DOHH2 (cell line): ENCODE results near the gene GATAD2A.

Experiments
- H3F3A ChIP-seq: fragments of 200-600 bp; sonication (generic), shearing (Covaris generic); 2 replicates; pipeline ENCODE4 v1.6.0; 2016; ENCODE audit warnings: antibody characterized with exemption, mild to moderate bottlenecking; ENCODE audit not compliant: control insufficient read depth, insufficient read depth
- H3K27ac ChIP-seq: fragments of 200-600 bp; sonication (generic); 2 replicates; pipeline ENCODE4 v1.5.1; 2014; ENCODE audit warnings: low read depth, mild to moderate bottlenecking, low read length, moderate library complexity
- H3K27me3 ChIP-seq: fragments of 200-600 bp; sonication (generic); 2 replicates; pipeline ENCODE4 v1.6.1; 2014; ENCODE audit warnings: mild to moderate bottlenecking, low read length, mixed read lengths; ENCODE audit not compliant: control insufficient read depth
- H3K36me3 ChIP-seq: fragments of 200-600 bp; sonication (generic); 2 replicates; pipeline ENCODE4 v1.6.1; 2014; ENCODE audit warnings: mild to moderate bottlenecking, low read length, moderate library complexity, mixed read lengths; ENCODE audit not compliant: control insufficient read depth
- H3K4me1 ChIP-seq: fragments of 200-600 bp; sonication (generic); 2 replicates; pipeline ENCODE4 v1.6.1; 2014; ENCODE audit warnings: mild to moderate bottlenecking, low read length, mixed read lengths; ENCODE audit not compliant: control insufficient read depth
- H3K4me2 ChIP-seq: fragments of 200-600 bp; sonication (generic); 2 replicates; pipeline ENCODE4 v1.6.0; 2014; ENCODE audit warnings: mild to moderate bottlenecking, low read length, moderate library complexity
- H3K4me3 ChIP-seq: fragments of 200-600 bp; sonication (generic); 2 replicates; pipeline ENCODE4 v1.5.1; 2014; ENCODE audit warnings: mild to moderate bottlenecking, low read length, mixed read lengths
- H3K79me2 ChIP-seq: fragments of 200-600 bp; sonication (generic); 2 replicates; pipeline ENCODE4 v1.6.1; 2014; ENCODE audit warnings: mild to moderate bottlenecking, low read length, mixed read lengths; ENCODE audit not compliant: control insufficient read depth
- H3K9me2 ChIP-seq: fragments of 200-600 bp; sonication (generic); replicated peaks from 2 replicates; pipeline ENCODE4 v1.6.1; 2014; ENCODE audit warnings: mild to moderate bottlenecking, low read length, mixed read lengths; ENCODE audit not compliant: control insufficient read depth
- H3K9me3 ChIP-seq: fragments of 200-600 bp; sonication (generic); 2 replicates; pipeline ENCODE4 v1.6.1; 2014; ENCODE audit warnings: antibody characterized with exemption, low read length, mixed read lengths; ENCODE audit not compliant: control insufficient read depth, insufficient read depth
- H4K20me1 ChIP-seq: fragments of 200-600 bp; sonication (generic); 2 replicates; pipeline ENCODE4 v1.6.0; 2014; ENCODE audit warnings: low read depth, mild to moderate bottlenecking, antibody characterized with exemption, low read length, moderate library complexity; ENCODE audit not compliant: control insufficient read depth, insufficient read depth
- CTCF ChIP-seq: fragments of 200-600 bp; sonication (generic); IDR thresholded peaks from one replicate; pipeline ENCODE4 v1.5.1; 2014; ENCODE audit warnings: antibody characterized with exemption, mild to moderate bottlenecking, low read depth, low read length; ENCODE audit not compliant: poor library complexity, severe bottlenecking
- EZH2phosphoT487 ChIP-seq: fragments of 200-600 bp; sonication (generic); IDR thresholded peaks from 2 replicates; pipeline ENCODE4 v1.6.1; 2017; ENCODE audit warnings: borderline replicate concordance, mild to moderate bottlenecking, antibody characterized with exemption, low read length, moderate library complexity, mixed read lengths

GATAD2A gene

GRCh38 chr19:19438366-19439175, 33.1 kb downstream of the GATAD2A start:
- no peak overlapping the region for H3K4me2 ChIP-seq
- TF ChIP-seq EZH2phosphoT487 (no peak), CTCF (no peak)
- peaks cover 98% of the 10 kb centered on the region for H3K79me2 ChIP-seq
- no peaks in the 10 kb centered on the region for H3K27me3 ChIP-seq
- peaks cover 30% of the 10 kb centered on the region for H3K36me3 ChIP-seq
- H3K9me3 ChIP-seq, result no peaks in the 10 kb centered on the region
- H4K20me1 ChIP-seq, result peaks cover 18% of the 10 kb centered on the region; the same call in 1 of the 2 replicates
- 0 out of 2 replicates have a peak, but pooled peaks cover under 1% of the 10 kb centered on the region for H3F3A ChIP-seq
- H3K27ac ChIP-seq, result no peak overlapping the region
- H3K4me1 ChIP-seq, result peaks cover 23% of the 10 kb centered on the region
- no peaks in the 10 kb centered on the region for H3K9me2 ChIP-seq
- H3K4me3 ChIP-seq, result no peak overlapping the region

GRCh38 chr19:19439176-19439482, 33.7 kb downstream of the GATAD2A start:
- Histone ChIP-seq H3K4me1 (peaks cover 26% of the 10 kb centered on the region), H3K36me3 (peaks cover 35% of the 10 kb centered on the region), H4K20me1 (peaks cover 17% of the 10 kb centered on the region; the same call in 1 of the 2 replicates), H3K9me3 (no peaks in the 10 kb centered on the region), H3K27me3 (no peaks in the 10 kb centered on the region), H3K79me2 (peaks cover 98% of the 10 kb centered on the region), H3F3A (peaks cover 4% of the 10 kb centered on the region; the same call in 1 of the 2 replicates), H3K9me2 (no peaks in the 10 kb centered on the region), H3K27ac (no peak overlapping the region), H3K4me3 (no peak overlapping the region), H3K4me2 (no peak overlapping the region)
- TF ChIP-seq CTCF (no peak), EZH2phosphoT487 (no peak)

GRCh38 chr19:19443283-19443682, 37.8 kb downstream of the GATAD2A start:
- peaks cover 98% of the 10 kb centered on the region for H3K79me2 ChIP-seq
- peaks cover 12% of the 10 kb centered on the region for H3F3A ChIP-seq
- peaks cover 50% of the 10 kb centered on the region for H3K4me1 ChIP-seq
- H3K27me3 ChIP-seq, result no peaks in the 10 kb centered on the region
- TF ChIP-seq EZH2phosphoT487 (no peak), CTCF (no peak)
- H3K27ac ChIP-seq, result no peak overlapping the region
- H4K20me1 ChIP-seq, result peaks cover 32% of the 10 kb centered on the region
- 0 out of 2 replicates have a peak overlapping the region, but pooled peaks have one; percentile 61 for H3K4me3 ChIP-seq
- H3K9me3 ChIP-seq, result no peaks in the 10 kb centered on the region
- peaks cover 47% of the 10 kb centered on the region for H3K36me3 ChIP-seq
- peak overlapping the region; percentile 73 for H3K4me2 ChIP-seq
- H3K9me2 ChIP-seq, result no peaks in the 10 kb centered on the region
